ENCODE results near the gene PMPCA.

PMPCA gene

GRCh38 chr9:136374183-136374575 is 36.3 kb upstream of the PMPCA start:
- Histone ChIP-seq H3K27ac (no peak overlapping the region), H3K4me3 (no peak overlapping the region)
- DNase-seq (ENCODE audit: low spot score): no peak
- no peak for TF ChIP-seq CTCF (IDR thresholded peaks at IDR 0.05)

GRCh38 chr9:136375096-136375495 is 35.4 kb upstream of the PMPCA start:
- TF ChIP-seq CTCF (IDR thresholded peaks at IDR 0.05): no peak
- no peak for DNase-seq (ENCODE audit: low spot score)
- Histone ChIP-seq H3K27ac (no peak overlapping the region), H3K4me3 (no peak overlapping the region)

- H3K4me3 ChIP-seq: no peak overlapping the region
- TF ChIP-seq CTCF (IDR thresholded peaks at IDR 0.05): no peak
- DNase-seq (ENCODE audit: low spot score): no peak
- H3K27ac ChIP-seq: no peak overlapping the region
Measured at GRCh38 chr9:136376457-136376856, 34.0 kb upstream of the PMPCA start.

- no peak for TF ChIP-seq CTCF (IDR thresholded peaks at IDR 0.05)
- no peak overlapping the region for H3K27ac ChIP-seq
- no peak overlapping the region for H3K4me3 ChIP-seq
- DNase-seq (ENCODE audit: low spot score): no peak
Measured at GRCh38 chr9:136377341-136378169, 32.9 kb upstream of the PMPCA start.

- no peak for DNase-seq (ENCODE audit: low spot score)
- no peak for TF ChIP-seq CTCF (IDR thresholded peaks at IDR 0.05)
- H3K4me3 ChIP-seq: no peak overlapping the region
- H3K27ac ChIP-seq: no peak overlapping the region
Measured at GRCh38 chr9:136378170-136379002, 32.1 kb upstream of the PMPCA start.

GRCh38 chr9:136379003-136379287 is 31.5 kb upstream of the PMPCA start:
- TF ChIP-seq CTCF (IDR thresholded peaks at IDR 0.05): no peak
- no peak for DNase-seq (ENCODE audit: low spot score)
- Histone ChIP-seq H3K4me3 (no peak overlapping the region), H3K27ac (no peak overlapping the region)

GRCh38 chr9:136379401-136379800 is 31.1 kb upstream of the PMPCA start:
- Histone ChIP-seq H3K4me3 (no peak overlapping the region), H3K27ac (no peak overlapping the region)
- no peak for DNase-seq (ENCODE audit: low spot score)
- TF ChIP-seq CTCF (IDR thresholded peaks at IDR 0.05): no peak
